ENCODE data around the gene COMMD4. TPM values are rescaled to one million over a fixed set of nuclear protein-coding genes. Genes with fewer than 3 reads are reported as not detected.

COMMD4 gene
- total RNA-seq, 1 experiment from 2014 or later: 109 TPM

DNA sequence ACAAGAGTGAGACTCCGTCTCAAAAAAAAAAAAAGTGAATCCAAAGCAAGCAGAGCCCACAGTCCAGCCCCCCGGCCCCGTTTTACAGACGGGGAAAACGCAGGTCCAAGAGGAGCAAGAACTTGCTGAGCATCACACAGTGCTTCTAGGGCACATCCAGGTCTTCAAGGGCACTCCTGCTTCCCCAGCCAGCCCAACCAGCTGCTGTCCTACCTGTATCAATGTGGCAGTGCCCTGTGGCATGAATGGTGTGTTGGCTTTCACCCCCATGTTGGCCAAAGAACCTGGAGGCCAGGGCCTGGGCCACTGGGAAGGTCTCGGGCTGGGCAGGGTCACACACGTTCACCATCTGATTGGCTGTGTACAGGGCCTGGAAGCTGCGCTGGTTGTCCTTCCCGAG is 27.9 kb downstream of the COMMD4 start:
- DNase-seq: no peak
- Mint-ChIP-seq H3K4me3 (ENCODE audit: low read depth, unreplicated experiment) (no peak overlapping the region), H3K27me3 (ENCODE audit: unreplicated experiment) (no peaks in the 10 kb centered on the region), H3K27ac (ENCODE audit: unreplicated experiment) (no peak overlapping the region), H3K36me3 (ENCODE audit: insufficient read depth, unreplicated experiment) (peaks cover 31% of the 10 kb centered on the region), H3K4me1 (ENCODE audit: low read depth, unreplicated experiment) (peaks cover 2% of the 10 kb centered on the region), H3K9me3 (ENCODE audit: low read depth, unreplicated experiment) (no peaks in the 10 kb centered on the region)
- no TSS peak for BruUV-seq (replicated peaks)
- TF ChIP-seq, protein P1, sequence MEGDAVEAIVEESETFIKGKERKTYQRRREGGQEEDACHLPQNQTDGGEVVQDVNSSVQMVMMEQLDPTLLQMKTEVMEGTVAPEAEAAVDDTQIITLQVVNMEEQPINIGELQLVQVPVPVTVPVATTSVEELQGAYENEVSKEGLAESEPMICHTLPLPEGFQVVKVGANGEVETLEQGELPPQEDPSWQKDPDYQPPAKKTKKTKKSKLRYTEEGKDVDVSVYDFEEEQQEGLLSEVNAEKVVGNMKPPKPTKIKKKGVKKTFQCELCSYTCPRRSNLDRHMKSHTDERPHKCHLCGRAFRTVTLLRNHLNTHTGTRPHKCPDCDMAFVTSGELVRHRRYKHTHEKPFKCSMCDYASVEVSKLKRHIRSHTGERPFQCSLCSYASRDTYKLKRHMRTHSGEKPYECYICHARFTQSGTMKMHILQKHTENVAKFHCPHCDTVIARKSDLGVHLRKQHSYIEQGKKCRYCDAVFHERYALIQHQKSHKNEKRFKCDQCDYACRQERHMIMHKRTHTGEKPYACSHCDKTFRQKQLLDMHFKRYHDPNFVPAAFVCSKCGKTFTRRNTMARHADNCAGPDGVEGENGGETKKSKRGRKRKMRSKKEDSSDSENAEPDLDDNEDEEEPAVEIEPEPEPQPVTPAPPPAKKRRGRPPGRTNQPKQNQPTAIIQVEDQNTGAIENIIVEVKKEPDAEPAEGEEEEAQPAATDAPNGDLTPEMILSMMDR (IDR thresholded peaks at IDR 0.05; ENCODE audit: unreplicated experiment): no peak
- intact Hi-C loops (cut with micrococcal nuclease; ENCODE audit: unreplicated experiment): loop anchor here (10.0 kb wide), 1 partner anchor 281 kb away; the partner anchor contains the start of genes IMP3 and SNX33
- CTCF ChIA-PET: no interaction called here

DNA sequence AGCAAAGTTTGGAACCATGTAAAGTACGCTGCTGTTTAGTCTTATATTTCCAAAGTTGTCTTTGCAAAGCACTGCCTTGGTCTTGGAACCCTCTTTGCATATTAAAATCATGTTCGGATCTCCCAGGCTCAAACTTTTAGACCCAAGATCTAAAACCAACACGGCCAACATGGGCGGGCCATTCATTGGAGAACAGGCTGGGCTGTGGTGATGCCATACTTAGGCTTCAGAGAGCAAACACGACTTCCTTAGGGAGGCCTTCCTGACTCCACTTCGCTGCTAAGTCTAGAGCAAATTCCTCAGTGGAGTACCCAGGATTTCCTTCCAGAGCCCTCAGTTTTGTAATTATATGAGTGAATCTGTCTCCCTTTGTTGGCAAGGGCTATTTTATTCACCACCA is 29.0 kb downstream of the COMMD4 start:
- no peak overlapping the region for H3K27ac Mint-ChIP-seq (ENCODE audit: unreplicated experiment)
- intact Hi-C loops (cut with micrococcal nuclease; ENCODE audit: unreplicated experiment): loop anchor here (10.0 kb wide), 1 partner anchor 280 kb away; the partner anchor contains the start of genes IMP3 and SNX33
- H3K4me3 Mint-ChIP-seq (ENCODE audit: low read depth, unreplicated experiment): no peak overlapping the region
- CTCF ChIA-PET: no interaction called here
- BruUV-seq (replicated peaks): no TSS peak
- H3K4me1 Mint-ChIP-seq (ENCODE audit: low read depth, unreplicated experiment): peaks cover 13% of the 10 kb centered on the region
- TF ChIP-seq, protein P1 (IDR thresholded peaks at IDR 0.05; ENCODE audit: unreplicated experiment): no peak
- no peaks in the 10 kb centered on the region for H3K9me3 Mint-ChIP-seq (ENCODE audit: low read depth, unreplicated experiment)
- peaks cover 42% of the 10 kb centered on the region for H3K36me3 Mint-ChIP-seq (ENCODE audit: insufficient read depth, unreplicated experiment)
- no peaks in the 10 kb centered on the region for H3K27me3 Mint-ChIP-seq (ENCODE audit: unreplicated experiment)
- no peak for DNase-seq

DNA sequence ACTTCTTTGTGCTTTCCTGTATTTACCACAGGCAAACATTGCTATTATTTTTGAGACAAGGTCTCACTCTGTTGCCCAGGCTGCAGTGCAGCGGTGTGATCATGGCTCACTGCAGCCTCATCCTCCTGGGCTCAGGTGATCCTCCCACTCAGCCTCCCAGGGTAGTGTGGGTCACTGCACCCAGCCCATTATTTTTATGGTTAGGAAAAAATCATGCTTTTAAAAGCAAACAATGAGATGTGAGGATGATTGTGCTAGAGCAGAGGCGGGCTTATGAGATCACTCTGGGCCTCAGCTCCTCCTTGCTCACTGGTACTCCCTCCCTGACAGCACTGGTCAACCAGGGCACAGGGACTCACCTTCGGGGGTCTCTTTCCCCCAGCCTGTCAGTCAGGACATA is 30.3 kb downstream of the COMMD4 start:
- no TSS peak for BruUV-seq (replicated peaks)
- Mint-ChIP-seq H3K4me1 (ENCODE audit: low read depth, unreplicated experiment) (peaks cover 16% of the 10 kb centered on the region), H3K27ac (ENCODE audit: unreplicated experiment) (no peak overlapping the region), H3K36me3 (ENCODE audit: insufficient read depth, unreplicated experiment) (peaks cover 46% of the 10 kb centered on the region), H3K27me3 (ENCODE audit: unreplicated experiment) (no peaks in the 10 kb centered on the region), H3K4me3 (ENCODE audit: low read depth, unreplicated experiment) (no peak overlapping the region), H3K9me3 (ENCODE audit: low read depth, unreplicated experiment) (no peaks in the 10 kb centered on the region)
- intact Hi-C loops (cut with micrococcal nuclease; ENCODE audit: unreplicated experiment): loop anchor here (10.0 kb wide), 1 partner anchor 279 kb away; the partner anchor contains the start of genes IMP3 and SNX33
- CTCF ChIA-PET: no interaction called here
- TF ChIP-seq, protein P1 (IDR thresholded peaks at IDR 0.05; ENCODE audit: unreplicated experiment): no peak
- DNase-seq: no peak

DNA sequence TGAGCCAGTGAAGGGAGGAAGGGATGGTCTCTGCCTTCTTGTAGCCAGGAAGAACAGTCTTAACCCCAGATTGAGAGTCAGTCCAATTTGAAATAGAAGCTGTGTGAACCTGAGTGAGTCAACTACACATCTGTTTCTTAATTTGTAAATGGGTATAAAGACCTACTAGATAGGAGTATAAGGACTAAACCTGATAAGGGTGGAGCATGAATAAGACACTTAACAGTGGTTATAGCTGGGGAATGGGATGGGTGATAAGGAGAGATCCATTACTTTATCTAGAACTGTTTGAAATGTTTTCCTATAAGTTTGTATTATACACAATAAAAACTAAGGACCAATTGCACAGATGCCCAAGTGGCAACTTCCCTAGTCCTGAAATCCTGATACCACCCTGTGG is 31.1 kb downstream of the COMMD4 start:
- Mint-ChIP-seq H3K36me3 (ENCODE audit: insufficient read depth, unreplicated experiment) (peaks cover 48% of the 10 kb centered on the region), H3K4me3 (ENCODE audit: low read depth, unreplicated experiment) (no peak overlapping the region), H3K27ac (ENCODE audit: unreplicated experiment) (no peak overlapping the region), H3K27me3 (ENCODE audit: unreplicated experiment) (no peaks in the 10 kb centered on the region), H3K4me1 (ENCODE audit: low read depth, unreplicated experiment) (peaks cover 16% of the 10 kb centered on the region), H3K9me3 (ENCODE audit: low read depth, unreplicated experiment) (no peaks in the 10 kb centered on the region)
- BruUV-seq (replicated peaks): no TSS peak
- CTCF ChIA-PET: interaction anchor here (1.2 to 3.3 kb wide), 3 partner anchors 86 to 327 kb away, joined by 3 to 83 read pairs (median 12); partner anchors contain the start of gene SIN3A
- TF ChIP-seq, protein P1 (IDR thresholded peaks at IDR 0.05; ENCODE audit: unreplicated experiment): no peak
- intact Hi-C loops (cut with micrococcal nuclease; ENCODE audit: unreplicated experiment): loop anchor here (10.0 kb wide), 1 partner anchor 278 kb away; the partner anchor contains the start of genes IMP3 and SNX33
- no peak for DNase-seq
